HG02678 (cell line): Measurements from ENCODE around the gene SHQ1.

Source experiments
- ATAC-seq: cut with Tn5 transposase; IDR thresholded peaks from one replicate; pipeline ENCODE4 v1.9.1; 2021; ENCODE audit warnings: mild to moderate bottlenecking, moderate library complexity; ENCODE audit not compliant: unreplicated experiment

SHQ1 gene

DNA sequence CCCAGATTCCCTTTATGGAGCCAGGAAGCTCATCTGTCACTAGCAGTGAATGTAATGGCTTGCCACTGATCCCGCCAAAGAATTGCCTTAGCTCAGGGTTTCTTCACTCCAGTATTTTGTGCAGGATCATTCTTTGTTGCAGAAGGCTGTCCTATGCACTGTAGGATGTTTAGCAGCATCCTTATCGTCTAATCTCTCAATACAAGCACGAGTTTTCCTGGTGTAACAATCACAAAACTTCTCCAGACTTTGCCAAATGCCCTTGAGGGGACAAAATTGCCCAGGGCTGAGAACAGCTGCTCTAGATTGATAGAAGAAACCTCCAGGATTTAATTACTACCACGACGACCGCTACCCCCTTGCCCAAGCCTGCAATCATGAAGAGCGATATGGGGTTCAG, 6.8 kb upstream of the SHQ1 start:
- ATAC-seq, result no peak

DNA sequence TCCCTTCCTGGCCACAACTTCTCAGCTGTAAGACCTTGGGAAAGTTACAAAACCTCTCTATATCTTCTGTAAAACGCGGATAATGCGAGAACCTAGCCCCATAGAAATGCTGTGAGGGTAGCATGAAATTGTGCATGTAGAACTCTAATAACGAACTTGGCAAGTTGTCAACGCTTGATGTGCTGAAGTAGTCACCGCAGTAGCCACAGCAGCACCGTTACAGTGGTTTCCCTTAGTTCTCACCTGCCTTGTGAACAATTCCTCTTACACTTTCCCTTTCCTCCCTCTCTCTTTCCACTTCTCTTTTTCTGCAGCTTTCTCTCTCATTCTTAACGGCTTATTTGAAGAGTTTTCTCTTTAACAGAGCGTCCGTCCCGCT, 447 bp upstream of the SHQ1 start:
- peak; percentile 39 for ATAC-seq

- no peak for ATAC-seq
These were observed 963 bp downstream of the SHQ1 start for GRCh38 chr3:72847282-72847681.

DNA sequence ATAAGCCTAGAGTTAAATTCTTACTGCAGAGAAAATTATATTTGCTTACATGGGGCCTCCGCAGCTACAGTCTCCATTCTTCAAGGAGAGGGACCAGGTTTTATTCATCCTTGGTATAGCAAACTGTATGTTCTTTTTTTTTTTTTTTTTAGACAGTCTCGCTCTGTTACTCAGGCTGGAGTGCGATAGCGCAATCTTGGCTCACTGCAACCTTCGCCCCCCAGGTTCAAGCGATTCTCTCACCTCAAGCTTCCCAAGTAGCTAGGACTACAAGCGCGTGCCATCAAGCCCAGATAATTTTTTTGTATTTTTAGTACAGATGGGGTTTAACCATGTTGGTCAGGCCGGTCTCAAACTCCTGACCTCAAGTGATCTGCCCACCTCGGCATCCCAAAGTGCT, 2.1 kb downstream of the SHQ1 start:
- ATAC-seq, result no peak

- ATAC-seq, result no peak
These were observed 3.7 kb downstream of the SHQ1 start for GRCh38 chr3:72844436-72844993.

- no peak for ATAC-seq
These were observed 9.2 kb downstream of the SHQ1 start for GRCh38 chr3:72839057-72839456.

GRCh38 chr3:72836923-72837322, 11.3 kb downstream of the SHQ1 start:
- ATAC-seq, result no peak

GRCh38 chr3:72836416-72836815, 11.8 kb downstream of the SHQ1 start:
- no peak for ATAC-seq

- no peak for ATAC-seq
These were observed 17.6 kb downstream of the SHQ1 start for GRCh38 chr3:72830452-72831223.

DNA sequence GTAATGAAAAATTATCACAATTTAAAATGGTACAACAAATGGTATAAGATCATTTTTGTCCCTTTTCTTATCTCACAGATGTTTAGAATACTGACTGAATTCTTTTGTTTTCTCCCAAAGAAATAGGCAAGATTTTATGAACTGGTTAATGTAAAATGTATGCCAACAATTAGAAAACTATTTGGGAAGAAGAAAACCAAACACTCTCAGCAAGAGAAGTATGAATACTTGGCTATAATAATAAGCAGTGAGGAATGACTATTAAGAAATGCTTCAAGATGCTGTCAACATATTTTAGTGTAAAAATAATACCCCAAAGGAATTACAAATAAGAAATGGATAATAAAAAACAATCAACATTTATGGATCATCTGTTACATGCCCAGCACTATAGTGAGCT, 18.5 kb downstream of the SHQ1 start:
- ATAC-seq, result no peak

- ATAC-seq, result peak; percentile 38
These were observed 27.0 kb downstream of the SHQ1 start for GRCh38 chr3:72821161-72821781.

- ATAC-seq, result no peak
These were observed 27.8 kb downstream of the SHQ1 start for GRCh38 chr3:72820415-72820814.

GRCh38 chr3:72818905-72819304, 29.3 kb downstream of the SHQ1 start:
- no peak for ATAC-seq

GRCh38 chr3:72818092-72818773, 30.0 kb downstream of the SHQ1 start:
- ATAC-seq, result no peak

- peak; percentile 56 for ATAC-seq
These were observed 31.3 kb downstream of the SHQ1 start for GRCh38 chr3:72816862-72817355.

GRCh38 chr3:72814308-72814707, 33.9 kb downstream of the SHQ1 start:
- ATAC-seq, result peak; percentile 45

DNA sequence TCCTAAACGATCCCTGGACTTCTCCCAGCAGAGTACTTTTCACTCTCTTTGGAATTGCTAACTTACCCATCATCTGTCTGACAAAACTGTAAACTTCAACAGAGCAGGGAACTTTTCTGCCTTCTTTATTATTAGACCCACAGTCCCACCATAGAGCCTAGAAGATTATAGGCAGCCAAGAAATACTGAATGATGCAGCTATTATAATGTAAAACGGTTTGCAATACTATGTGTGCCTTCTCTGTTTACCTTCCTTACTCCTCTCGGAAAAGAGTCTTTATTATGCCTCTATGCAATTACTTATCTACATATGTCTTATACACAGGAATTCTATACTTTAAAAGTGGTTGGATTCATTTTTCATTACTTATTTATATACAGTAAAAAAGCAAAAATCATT, 36.0 kb downstream of the SHQ1 start:
- no peak for ATAC-seq

- no peak for ATAC-seq
These were observed 36.7 kb downstream of the SHQ1 start for GRCh38 chr3:72811571-72811970.

GRCh38 chr3:72810659-72811434, 37.4 kb downstream of the SHQ1 start:
- no peak for ATAC-seq

- ATAC-seq, result no peak
These were observed 38.2 kb downstream of the SHQ1 start for GRCh38 chr3:72810063-72810462.

- no peak for ATAC-seq
These were observed 43.9 kb downstream of the SHQ1 start for GRCh38 chr3:72804361-72804760.
